Measurements from ENCODE around the gene GMEB1.
"Not testable (repeated sequence)": the region's sequence is repeated elsewhere in the genome, so short reads cannot be mapped to it uniquely, and the experiment has no call there.

The GMEB1 gene

DNA sequence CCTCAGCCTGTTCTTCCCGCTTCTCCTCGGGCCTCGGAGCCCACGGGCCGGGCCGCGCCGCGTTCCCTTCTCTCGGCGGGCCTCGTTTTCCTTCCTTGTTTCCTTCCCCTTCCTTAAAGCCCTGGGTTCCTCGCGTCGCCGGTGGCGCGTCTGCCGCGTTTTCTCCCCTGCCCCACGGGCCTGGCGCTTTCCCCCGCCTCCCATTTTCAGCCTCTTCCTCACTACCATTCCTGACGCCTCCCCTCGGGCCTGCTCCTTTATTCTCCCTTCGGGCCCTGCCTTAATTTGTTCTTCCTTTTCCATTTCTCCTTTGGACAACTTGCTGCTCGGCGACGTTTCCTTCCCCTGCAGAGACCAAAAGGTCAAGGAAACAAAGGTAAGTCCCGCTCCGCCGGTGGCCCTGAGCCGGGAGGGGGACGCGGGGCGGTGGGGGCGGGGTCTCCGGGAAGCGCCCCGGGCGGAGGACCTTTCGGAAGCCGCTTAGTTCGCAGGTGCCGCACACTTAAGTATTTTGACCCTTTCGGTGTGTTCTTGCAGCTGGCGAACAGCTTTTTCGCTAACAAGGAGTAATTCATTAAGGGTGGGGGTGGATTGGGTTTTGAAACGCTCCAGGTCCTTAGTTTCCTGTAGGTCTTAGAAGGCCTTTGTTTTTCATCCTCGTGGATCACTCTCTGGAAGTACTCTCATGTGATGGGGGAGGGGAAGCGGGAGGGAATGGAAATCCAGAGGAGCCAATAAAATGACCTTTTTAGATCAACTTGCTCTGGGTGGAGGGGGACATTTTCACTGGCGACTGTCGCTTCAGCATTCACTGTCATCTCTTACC lies 68.9 kb downstream of the GMEB1 start:
- no peaks in the 10 kb centered on the region for H3K27me3 ChIP-seq
- intact Hi-C loops (cut with DNase I; ENCODE audit: low total_unique reads): no loop called here
- H3K9me3 ChIP-seq: no peaks in the 10 kb centered on the region
- H3K36me3 ChIP-seq: peaks cover 28 to 40% (median 32%) of the 10 kb centered on the region in 3 donors
- no peak for TF ChIP-seq CTCF (IDR thresholded peaks at IDR 0.05)
- no peak for DNase-seq
- H3K4me1 ChIP-seq: peaks cover 0 to 49% (median 34%) of the 10 kb centered on the region in 4 donors
- peak overlapping the region; percentile 86 to 99 for H3K4me3 ChIP-seq
- peak overlapping the region; percentile 93 to 94 for H3K27ac ChIP-seq

GRCh38 chr1:28740118-28740517 lies 71.5 kb downstream of the GMEB1 start:
- TF ChIP-seq CTCF (IDR thresholded peaks at IDR 0.05): no peak
- H3K4me3 ChIP-seq: no peak overlapping the region
- intact Hi-C loops (cut with DNase I; ENCODE audit: low total_unique reads): no loop called here
- peaks cover 48 to 62% (median 58%) of the 10 kb centered on the region in 3 donors for H3K36me3 ChIP-seq
- no peaks in the 10 kb centered on the region for H3K9me3 ChIP-seq
- no peak overlapping the region for H3K27ac ChIP-seq
- no peak for DNase-seq
- no peaks in the 10 kb centered on the region for H3K27me3 ChIP-seq
- H3K4me1 ChIP-seq: peaks cover 0 to 67% (median 44%) of the 10 kb centered on the region in 4 donors

DNA sequence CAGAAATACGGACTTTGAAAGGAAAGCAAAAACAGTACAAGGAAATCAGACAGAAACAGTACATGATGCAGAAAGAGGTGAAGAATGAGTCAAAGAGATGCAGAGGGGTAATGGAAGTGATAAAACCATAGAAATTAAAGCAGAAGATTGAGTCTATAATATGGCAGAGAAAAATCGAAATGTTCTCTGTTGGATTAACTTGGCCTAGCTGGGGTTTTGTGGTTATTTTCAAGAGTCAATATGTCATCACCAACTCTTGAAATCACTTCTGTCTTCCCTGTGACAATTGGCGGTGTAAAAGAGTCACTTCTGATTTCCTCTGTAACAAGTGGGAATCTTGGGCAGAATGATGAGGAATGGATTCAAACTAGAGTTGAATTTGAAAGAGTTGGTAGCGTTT lies 75.6 kb downstream of the GMEB1 start:
- no peak for DNase-seq
- Histone ChIP-seq H3K27ac (no peak overlapping the region), H3K9me3 (no peaks in the 10 kb centered on the region), H3K4me3 (no peak overlapping the region), H3K4me1 (peaks cover 0 to 84% (median 53%) of the 10 kb centered on the region in 4 donors), H3K27me3 (no peaks in the 10 kb centered on the region), H3K36me3 (peaks cover 39 to 75% (median 67%) of the 10 kb centered on the region in 3 donors)
- intact Hi-C loops (cut with DNase I; ENCODE audit: low total_unique reads): no loop called here
- TF ChIP-seq CTCF (IDR thresholded peaks at IDR 0.05): no peak

- Histone ChIP-seq H3K27ac (no peak overlapping the region), H3K36me3 (peaks cover 33 to 70% (median 55%) of the 10 kb centered on the region in 3 donors), H3K4me3 (no peak overlapping the region), H3K9me3 (no peaks in the 10 kb centered on the region), H3K4me1 (peaks cover 0 to 79% (median 52%) of the 10 kb centered on the region in 4 donors), H3K27me3 (no peaks in the 10 kb centered on the region)
- no peak for TF ChIP-seq CTCF (IDR thresholded peaks at IDR 0.05)
- DNase-seq: no peak
- intact Hi-C loops (cut with DNase I; ENCODE audit: low total_unique reads): no loop called here
These were observed 77.1 kb downstream of the GMEB1 start for GRCh38 chr1:28745653-28746173.

GRCh38 chr1:28750330-28750729 lies 81.7 kb downstream of the GMEB1 start:
- no peak for DNase-seq
- Histone ChIP-seq H3K27ac (no peak overlapping the region), H3K27me3 (no peaks in the 10 kb centered on the region), H3K9me3 (no peaks in the 10 kb centered on the region), H3K36me3 (peaks cover 0 to 27% (median 13%) of the 10 kb centered on the region in 3 donors), H3K4me3 (no peak overlapping the region), H3K4me1 (peaks cover 5 to 94% (median 67%) of the 10 kb centered on the region in 4 donors)
- intact Hi-C loops (cut with DNase I; ENCODE audit: low total_unique reads): no loop called here
- TF ChIP-seq CTCF (IDR thresholded peaks at IDR 0.05): no peak

DNA sequence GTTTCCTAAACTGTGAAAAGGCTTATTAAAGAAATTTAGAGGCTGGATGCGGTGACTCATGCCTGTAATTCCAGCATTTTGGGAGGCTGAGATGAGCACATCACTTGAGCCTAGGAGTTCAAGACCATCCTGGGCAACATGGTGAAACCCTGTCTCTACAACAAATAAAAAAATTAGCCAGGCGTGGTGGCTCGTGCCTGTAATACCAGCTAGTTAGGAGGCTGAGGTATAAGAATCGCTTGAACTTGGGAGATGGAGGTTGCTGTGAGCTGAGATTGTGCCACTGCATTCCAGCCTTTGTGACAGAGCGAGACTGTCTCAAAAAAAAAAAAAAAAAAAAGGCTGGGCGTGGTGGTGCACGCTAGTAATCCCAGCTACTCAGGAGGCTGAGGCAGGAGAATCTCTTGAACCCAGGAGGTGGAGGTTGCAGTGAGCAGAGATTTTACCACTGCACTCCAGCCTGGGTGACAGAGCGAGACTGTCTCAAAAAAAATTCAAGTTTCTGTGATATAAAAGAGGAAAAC lies 82.2 kb downstream of the GMEB1 start:
- H3K27ac ChIP-seq; DNase-seq; intact Hi-C loops (cut with DNase I; ENCODE audit: low total_unique reads); H3K9me3 ChIP-seq; H3K4me3 ChIP-seq; H3K27me3 ChIP-seq: not testable (repeated sequence)
- H3K36me3 ChIP-seq: peaks cover 0 to 22% (median 10%) of the 10 kb centered on the region in 3 donors
- H3K4me1 ChIP-seq: peaks cover 5 to 94% (median 66%) of the 10 kb centered on the region in 4 donors
